NCI-H1694 treated with DMSO at 0.1 percent for 48 hours (cell line): Measurements from ENCODE around the gene ABCB7.
A peak's percentile ranks its signal among the peaks of the same experiment; 100 is the strongest.
"Not testable (repeated sequence)": the region's sequence is repeated elsewhere in the genome, so short reads cannot be mapped to it uniquely, and the experiment has no call there.

Experiments
- DNase-seq: peaks from one replicate; lab custom pipeline; 2025; lab: John Stamatoyannopoulos, UW

Gene ABCB7

DNA sequence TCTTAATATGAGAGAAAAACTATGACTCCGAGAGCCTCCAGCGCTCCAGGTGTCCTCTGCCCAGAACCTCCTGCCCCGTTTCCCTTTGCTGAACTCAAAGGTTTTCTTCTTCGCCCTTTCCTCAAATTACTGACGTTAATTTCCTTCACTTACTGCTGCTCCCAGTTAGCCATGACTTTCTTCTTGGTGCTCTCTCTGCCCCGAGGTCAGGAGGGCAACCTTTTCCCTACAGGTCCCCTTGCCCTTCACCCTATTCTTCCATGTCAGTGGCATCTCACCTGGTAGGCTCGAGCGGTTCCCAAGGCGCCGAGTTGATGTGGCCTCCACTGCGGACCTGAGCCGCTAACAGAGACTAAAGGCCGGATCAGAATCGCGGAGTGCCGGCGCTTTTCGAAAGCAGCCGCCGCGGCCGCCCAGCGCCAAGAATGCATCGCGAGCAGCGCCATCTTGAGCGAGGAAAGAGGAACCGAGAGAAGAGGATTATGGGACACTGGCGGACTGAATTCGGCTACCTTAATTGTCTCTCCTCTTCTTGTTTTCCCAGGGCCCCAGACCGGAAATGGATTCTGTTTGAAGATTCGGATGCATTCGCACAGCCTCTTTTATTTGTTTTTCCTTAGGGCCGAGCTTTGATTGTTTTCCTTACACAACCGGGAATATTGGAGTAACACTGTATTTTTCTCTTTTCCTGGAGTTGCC lies at the start of gene ABCB7:
TSS of gene ABCB7 (minus strand) at position 457 of the 699 bp plus-strand sequence. CDS start at position 446, 11 bp downstream.
- peak; percentile 85 for DNase-seq

DNA sequence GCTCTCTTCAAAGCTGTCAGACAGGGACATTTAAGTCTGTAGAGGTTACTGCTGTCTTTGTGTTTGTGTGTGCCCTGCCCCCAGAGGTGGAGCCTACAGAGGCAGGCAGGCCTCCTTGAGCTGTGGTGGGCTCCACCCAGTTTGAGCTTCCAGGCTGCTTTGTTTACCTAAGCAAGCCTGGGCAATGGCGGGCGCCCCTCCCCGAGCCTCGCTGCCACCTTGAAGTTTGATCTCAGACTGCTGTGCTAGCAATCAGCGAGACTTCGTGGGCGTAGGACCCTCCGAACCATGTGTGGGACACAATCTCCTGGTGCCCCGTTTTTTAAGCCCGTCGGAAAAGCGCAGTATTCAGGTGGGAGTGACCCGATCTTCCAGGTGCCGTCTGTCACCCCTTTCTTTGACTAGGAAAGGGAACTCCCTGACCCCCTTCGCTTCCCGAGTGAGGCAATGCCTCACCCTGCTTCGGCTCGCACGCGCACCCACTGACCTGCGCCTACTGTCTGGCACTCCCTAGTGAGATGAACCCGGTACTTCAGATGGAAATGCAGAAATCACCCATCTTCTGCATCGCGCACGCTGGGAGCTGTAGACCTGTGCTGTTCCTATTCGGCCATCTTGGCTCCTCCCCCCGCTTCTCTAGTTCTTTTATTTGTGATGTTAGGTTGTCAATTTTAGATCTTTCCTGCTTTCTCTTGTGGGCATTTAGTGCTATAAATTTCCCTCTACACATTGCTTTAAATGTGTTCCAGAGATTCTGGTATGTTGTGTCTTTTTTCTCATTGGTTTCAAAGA lies 32.5 kb upstream of the ABCB7 start:
- DNase-seq: not testable (repeated sequence)

DNA sequence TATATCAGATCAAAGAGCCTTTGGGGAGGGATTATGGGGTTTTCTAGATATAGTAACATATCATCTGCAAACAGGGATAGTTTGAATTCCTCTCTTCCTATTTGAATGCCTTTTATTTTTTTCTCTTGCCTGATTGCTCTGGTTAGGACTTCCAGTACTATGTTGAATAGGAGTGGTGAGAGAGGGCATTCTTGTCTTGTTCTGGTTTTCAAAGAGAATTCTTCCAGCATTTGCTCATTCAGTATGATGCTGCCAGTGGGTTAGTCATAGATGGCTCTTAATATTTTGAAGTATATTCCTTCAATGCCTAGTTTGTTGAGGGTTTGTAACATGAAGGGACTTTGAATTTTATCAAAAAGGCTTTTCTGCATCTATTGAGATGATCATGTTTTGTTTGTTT lies 25.6 kb upstream of the ABCB7 start:
- DNase-seq: no peak

DNA sequence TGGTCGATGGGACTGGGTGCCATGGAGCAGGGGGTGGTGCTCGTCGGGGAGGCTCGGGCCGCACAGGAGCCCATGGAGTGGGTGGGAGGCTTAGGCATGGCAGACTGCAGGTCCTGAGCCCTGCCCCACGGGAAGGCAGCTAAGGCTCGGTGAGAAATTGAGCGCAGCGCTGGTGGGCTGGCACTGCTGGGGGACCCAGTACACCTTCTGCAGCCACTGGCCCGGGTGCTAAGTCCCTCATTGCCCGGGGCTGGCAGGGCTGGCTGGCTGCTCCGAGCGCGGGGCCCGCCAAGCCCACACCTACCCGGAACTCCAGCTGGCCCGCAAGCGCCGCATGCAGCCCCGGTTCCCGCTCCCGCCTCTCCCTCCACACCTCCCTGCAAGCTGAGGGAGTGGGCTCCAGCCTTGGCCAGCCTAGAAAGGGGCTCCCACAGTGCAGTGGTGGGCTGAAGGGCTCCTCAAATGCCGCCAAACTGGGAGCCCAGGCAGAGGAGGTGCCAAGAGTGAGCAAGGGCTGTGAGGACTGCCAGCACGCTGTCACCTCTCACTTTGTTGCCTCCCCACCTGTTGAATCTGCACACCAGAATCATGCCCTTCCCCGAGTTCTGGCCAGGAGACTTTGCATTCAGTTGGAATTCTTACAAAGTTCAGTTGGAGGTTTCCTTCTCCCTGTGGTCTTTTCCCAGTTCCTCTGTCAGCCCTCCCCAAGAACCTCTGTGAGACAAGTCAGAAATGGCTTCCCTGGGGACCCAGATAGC lies 23.6 kb upstream of the ABCB7 start:
- DNase-seq: not testable (repeated sequence)

DNA sequence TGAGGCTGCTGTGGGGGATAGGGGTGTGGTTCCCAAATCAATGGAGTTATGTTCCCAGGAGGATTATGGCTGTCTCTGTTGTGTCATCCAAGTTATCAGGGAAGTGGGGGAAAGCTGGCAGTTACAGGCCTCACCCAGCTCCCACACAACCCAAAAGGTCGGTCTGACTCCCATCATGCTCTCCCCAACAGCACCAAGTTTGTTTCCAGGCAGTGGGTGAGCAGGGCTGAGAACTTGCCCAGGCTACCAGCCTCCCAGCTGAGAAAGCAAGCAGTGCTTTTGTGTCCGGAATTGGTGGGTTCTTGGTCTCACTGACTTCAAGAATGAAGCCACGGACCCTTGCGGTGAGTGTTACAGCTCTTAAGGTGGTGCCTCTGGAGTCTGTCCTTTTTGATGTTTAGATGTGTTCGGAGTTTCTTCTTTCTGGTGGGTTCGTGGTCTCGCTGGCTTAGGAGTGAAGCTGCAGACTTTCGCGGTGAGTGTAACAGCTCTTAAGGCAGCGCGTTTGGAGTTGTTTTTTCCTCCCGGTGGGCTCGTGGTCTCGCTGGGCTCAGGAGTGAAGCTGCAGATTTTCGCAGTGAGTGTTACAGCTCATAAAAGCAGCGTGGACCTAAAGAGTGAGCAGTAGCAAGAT lies 16.3 kb upstream of the ABCB7 start:
- DNase-seq: not testable (repeated sequence)

DNA sequence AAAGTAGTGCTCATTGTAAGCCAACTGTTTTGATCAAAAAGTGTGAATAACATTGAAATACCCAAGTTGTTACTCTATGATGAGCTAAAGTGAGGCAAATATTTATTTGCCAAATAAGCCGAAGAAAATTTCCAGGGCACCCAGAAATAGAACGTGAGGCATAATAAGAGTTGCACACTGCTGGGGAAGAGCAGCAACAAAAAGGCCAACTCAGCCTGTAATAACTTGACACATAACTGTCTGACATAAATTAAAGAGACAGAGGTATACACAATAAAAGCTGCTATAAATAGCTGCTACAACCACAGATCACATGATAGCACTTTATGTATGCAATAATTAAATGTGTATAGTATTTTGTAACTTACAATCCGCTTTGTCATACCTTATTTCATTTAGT lies 2.0 kb upstream of the ABCB7 start:
- DNase-seq: no peak

DNA sequence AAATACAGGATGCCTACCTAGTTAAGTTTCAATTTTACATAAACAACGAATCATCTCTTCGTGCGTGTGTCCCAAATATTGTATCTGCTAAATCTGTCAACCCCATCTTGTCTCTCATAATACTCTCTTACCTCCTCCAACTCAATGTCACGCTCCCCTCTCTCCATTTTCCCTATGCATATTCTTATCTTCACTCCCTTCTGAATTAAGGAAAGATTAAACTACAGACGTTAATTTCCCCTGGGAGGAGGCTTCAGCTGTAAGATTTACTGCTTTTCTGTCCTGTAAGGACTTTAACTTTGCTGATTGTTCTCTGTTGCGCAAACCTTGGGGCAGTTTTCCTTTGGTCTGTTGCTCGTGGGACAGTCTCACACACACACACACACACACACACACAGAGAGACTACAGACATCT lies 455 bp upstream of the ABCB7 start:
- DNase-seq: peak; percentile 41

DNA sequence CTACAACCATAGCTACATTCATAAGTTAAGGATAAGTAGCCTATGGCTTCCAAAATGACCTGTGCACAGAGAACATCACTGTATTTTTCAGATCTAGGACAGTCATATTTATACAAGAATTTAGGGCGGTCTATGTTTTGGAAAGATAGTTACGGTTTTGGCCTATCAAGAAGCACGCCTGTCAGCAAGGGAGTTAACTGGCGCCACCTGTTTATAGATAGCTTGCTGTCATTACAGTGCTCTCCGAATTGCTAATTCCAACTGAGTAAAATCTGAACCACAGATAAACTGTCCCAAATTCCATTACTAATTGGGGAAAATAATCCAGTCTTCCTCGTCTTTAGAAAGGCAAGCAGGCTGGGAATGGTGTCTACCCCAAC lies 646 bp downstream of the ABCB7 start:
- DNase-seq: no peak

DNA sequence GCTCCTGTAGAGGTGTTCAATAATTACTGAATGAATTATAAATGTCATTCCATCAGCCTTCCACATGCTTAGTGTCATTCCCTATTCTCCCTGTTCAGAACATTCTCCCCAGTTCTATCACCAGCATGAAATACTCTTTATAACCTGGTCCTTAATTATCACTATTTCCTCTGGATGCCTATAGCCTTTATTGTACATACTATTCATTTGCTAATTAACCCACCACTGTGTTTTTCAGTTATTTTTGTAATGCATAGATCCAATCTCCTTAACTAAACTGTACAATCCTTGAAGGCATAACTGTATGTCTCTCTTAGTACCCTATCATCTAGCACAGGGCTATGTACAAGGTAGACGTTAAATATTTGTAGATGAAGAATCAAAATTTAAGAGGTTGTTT lies 1.2 kb downstream of the ABCB7 start:
- DNase-seq: no peak

DNA sequence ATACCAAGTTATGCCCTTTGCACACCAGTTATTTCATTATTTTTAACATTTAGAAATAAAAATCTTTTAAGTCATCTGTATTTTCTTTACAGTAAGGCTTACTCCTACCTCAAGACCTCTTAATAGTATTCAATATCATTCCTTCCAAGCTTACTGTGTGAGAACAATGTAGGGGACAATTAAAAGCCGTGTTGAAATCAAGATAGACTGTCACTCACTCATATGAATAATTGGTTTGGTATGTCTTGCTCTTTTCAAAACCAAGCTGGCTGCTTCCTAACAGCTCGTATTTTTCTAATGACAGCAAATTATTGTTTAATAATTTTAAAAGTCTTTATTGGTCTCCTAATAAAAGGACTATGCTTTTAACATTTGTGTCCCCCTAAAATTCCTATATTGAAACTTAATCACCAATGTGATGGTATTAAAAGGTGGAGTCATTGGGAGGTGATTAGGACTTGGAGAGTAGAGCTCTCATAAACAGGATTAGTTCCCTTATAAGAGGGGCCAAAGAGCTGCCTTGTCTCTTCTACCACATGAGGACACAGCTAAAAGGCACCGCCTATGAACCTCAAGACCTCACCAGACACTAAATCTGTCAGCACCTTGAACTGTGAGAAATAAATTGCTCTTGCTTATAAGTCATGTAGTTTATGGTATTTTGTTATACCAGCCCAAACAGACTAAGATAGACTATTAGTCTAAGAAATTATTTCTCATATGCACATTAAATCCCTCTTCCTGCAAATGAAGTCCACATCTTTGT lies 4.1 kb downstream of the ABCB7 start:
- no peak for DNase-seq

DNA sequence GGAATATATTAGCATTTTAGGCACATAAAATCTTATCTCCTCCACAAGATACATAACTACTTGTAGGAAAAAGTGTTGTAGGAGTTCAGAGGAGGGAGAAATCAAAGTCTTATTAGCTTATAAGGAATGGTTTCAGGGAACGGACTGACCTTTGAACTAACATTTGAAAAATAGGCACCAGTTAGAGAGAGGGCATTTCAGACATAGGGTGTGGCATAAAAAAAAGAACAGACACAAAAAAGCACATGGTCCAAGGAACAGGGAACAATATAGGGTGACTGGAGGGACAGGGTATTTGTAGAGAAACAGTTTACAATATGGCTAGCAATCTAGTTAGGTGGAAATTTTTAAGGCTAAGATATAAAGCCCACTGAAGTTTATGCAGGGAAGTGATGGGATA lies 6.4 kb downstream of the ABCB7 start:
- no peak for DNase-seq

DNA sequence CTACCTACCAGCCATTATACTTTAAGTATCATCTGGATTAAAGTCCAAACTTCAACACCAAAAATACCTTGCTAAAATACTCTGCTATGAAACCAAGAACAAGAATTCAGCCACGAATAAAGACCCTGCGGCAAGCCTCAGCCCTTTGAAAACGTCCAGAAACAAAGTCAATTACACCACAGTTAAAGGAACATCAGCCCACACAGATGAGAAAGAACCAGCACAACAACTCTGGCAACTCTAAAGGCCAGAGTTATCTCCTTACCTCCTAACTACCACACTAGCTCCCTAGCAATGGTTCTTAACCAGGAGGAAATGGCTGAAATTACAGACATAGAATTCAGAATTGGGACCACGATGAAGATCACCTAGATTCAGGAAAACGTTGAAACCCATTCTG lies 23.4 kb downstream of the ABCB7 start:
- DNase-seq: no peak

DNA sequence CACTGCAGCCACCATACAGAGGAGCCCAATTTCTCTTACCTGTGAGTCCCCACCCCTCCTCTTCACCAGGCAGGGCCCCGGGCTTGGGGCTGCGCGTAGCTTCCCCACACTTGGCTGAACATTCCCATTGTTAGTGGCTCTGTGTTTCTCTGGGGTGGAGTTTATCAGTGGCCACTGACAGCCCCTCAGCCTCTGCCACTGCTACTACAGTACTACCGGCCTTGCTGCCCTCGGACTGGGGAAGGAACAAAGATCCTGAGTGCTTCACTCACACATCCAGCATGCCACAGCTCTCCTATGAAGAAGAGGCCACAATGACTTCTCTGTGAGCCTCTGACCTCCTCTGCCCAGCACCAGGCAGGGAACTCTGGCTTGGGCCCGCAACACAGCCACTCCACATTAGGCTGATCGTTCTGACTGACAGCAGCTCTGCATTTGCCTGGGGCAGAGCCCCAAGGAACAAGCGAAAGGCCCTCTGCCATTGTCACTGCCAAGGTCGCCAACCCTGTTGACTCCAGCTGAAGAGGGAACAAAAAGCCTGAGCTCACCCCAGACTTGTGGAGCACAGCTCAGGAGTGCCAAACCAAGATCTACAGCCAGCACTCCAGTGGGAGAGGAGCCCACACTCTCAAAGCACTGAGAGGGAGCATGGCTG lies 24.0 kb downstream of the ABCB7 start:
- DNase-seq: no peak

DNA sequence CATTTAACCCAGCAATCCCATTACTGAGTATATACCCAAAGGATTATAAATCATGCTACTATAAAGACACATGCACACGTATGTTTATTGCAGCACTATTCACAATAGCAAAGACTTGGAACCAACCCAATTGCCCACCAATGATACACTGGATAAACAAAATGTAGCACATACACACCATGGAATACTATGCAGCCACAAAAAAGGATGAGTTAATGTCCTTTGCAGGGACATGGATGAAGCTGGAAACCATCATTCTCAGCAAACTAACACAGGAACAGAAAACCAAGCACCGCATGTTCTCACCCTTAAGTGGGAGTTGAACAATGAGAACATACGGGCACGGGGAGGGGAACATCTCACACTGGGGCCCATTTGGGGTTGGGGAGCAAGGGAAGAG lies 27.0 kb downstream of the ABCB7 start:
- DNase-seq: not testable (repeated sequence)

DNA sequence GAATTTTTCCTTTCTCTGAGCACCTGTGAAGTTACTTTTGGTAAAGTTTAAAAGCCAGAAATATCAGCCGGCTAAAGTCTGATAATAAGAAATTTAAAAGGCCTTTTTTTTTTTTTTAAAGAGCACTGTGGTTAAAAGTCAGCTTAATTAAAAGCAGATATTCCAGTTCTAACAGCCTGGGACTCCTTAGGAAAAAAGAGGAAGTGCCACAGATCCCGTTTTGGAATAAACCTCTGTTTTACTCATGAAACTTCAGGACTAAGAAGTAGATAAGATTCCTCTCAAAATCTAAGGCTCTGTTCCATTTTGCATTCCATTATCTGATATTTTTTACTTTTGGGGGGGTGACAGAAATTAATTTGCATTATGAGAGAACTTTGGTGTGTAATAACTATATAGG lies 37.8 kb downstream of the ABCB7 start:
- DNase-seq: no peak

DNA sequence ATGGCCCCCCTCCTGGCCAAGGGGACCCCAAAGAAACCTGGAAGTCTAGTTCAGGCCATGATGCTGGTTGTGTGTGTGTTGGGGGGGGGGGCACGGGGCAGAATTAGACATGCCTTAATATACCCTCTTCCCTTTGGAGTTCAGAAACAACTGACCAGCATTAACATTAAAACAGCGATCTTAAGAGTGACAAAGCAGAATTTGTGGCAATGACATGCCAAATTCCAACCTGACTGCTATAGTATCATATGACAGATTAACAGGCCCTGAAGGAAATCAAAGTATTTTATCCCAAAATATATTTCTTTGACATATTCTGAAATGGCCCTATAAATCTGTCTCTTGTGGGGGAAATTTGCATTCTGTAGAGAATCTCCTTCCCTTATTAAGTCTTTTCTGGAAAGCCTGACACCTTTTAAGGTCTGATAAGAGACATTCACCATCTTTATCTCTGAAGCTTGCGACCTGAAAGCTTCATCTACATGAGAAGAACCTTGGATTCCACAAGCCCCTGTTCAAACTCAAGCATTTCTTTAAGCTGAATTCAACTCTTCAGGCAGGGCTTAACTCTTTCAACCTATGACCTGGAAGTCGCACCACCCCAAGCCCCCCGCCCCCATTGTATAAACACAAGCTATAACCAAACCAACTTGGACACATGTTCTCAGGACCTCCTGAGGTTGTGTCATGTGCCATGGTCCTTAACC lies 40.2 kb downstream of the ABCB7 start:
- DNase-seq: no peak

DNA sequence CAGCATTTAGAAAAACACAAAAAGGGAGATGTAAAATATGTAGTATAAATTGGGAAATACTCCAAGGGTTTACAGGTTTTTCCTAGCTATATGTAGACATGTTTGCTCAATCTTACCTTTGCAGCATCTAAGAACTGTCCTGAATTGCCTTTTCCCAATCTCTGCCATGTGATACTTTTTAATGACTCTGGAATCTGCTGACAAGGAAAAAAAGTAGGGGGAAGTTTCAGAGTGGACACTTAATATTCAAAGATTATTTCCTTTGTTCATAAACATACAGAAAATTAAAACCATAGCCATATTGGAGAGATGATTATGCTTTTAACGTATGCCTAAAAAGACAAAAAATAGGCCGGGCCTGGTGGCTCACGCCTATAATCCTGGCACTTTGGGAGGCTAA lies 41.4 kb downstream of the ABCB7 start:
- DNase-seq: no peak

DNA sequence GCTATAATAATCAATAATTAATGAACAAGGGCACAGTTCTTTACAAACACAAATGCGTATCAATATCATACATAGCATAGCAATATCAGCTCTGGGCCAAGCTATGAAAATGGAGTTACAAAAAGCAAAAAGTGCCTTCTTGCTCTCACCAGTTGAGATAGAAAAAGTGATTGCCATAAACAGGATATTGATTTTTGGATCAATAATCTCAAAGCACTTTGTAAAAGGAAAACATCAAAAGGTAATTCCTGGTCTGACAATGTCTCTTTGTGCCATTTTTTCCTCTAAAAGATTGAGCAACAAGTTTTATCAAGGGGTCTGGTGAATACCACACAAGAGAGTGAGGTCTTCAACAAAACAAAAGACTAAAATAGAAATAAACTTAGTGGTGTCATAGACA lies 42.4 kb downstream of the ABCB7 start:
- DNase-seq: no peak

DNA sequence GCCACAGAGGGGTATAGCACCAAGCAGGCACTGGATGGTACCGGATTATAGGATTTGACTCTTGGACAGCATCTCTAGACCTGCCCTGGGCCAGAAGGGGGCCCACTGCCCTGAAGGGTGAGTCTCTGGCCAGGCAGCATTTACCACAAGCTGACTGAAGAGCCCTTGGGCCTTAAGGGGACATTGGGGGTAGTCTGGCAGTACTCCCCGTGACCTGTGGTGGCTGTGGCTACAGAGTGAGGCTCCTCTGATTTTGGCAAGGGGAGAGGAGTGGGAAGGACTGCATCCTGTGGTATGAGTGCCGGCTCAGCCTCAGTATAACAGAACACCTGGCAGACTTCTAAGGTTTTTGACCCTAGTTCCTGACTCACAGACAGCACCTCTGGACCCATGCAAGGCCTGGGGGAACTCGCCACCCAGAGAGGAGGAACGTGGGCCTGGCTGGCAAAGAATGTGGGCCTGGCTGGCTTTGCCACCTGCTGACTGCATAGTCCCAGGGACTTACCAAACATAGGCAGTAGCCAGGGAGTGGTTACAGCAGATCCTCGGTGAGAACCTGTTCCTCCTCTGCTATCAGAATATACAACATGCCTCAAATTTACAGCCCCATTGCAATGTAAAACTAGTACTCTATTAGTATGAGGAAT lies 48.1 kb downstream of the ABCB7 start:
- DNase-seq: no peak

DNA sequence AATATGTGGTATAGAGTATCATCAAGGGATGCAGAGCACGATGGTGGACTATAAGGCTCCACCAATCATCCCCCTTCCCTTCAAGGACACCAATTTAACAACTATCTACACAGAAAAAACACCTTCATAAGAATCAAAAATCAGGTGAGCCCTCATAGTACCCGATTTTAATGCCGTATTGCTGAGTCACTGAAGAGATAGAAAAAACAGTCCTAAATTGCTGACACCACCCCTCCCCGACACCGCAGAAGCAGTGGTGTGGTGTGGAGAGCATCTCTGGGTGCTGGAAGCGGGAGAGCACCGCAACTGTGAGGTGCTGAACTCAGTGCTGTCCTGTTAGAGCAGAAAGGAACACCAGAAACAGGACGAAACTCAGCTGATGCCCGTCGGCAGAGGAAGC lies 49.3 kb downstream of the ABCB7 start:
- no peak for DNase-seq
